HPDE6-E6E7 (cell line): ENCODE data around the gene EFCAB6.
"Not testable (repeated sequence)": the region's sequence is repeated elsewhere in the genome, so short reads cannot be mapped to it uniquely, and the experiment has no call there.

ENCODE experiments used
- DNase-seq: peaks from one replicate; pipeline ENCODE4 v3.0.0; 2011; ENCODE audit warnings: missing footprints; ENCODE audit errors: extremely low spot score

Gene EFCAB6

GRCh38 chr22:43722444-43722843 is 89.7 kb downstream of the EFCAB6 start:
- DNase-seq = no peak

- no peak for DNase-seq
Observed at GRCh38 chr22:43720716-43721115, 91.4 kb downstream of the EFCAB6 start.

- DNase-seq = no peak
Observed at GRCh38 chr22:43714104-43714503, 98.0 kb downstream of the EFCAB6 start.

- no peak for DNase-seq
Observed at GRCh38 chr22:43711681-43712080, 100.4 kb downstream of the EFCAB6 start.

GRCh38 chr22:43707648-43708047 is 104.5 kb downstream of the EFCAB6 start:
- DNase-seq = no peak

GRCh38 chr22:43706571-43707328 is 105.4 kb downstream of the EFCAB6 start:
- no peak for DNase-seq

GRCh38 chr22:43706151-43706550 is 106.0 kb downstream of the EFCAB6 start:
- DNase-seq = no peak

GRCh38 chr22:43704051-43704450 is 108.1 kb downstream of the EFCAB6 start:
- DNase-seq = no peak

GRCh38 chr22:43698403-43698802 is 113.7 kb downstream of the EFCAB6 start:
- no peak for DNase-seq

- DNase-seq = no peak
Observed at GRCh38 chr22:43697894-43698293, 114.2 kb downstream of the EFCAB6 start.

GRCh38 chr22:43693249-43693648 is 118.9 kb downstream of the EFCAB6 start:
- no peak for DNase-seq

- DNase-seq = no peak
Observed at GRCh38 chr22:43689356-43689755, 122.7 kb downstream of the EFCAB6 start.

- no peak for DNase-seq
Observed at GRCh38 chr22:43682851-43683250, 129.3 kb downstream of the EFCAB6 start.

GRCh38 chr22:43681731-43682360 is 130.3 kb downstream of the EFCAB6 start:
- DNase-seq = no peak

GRCh38 chr22:43670513-43670912 is 141.6 kb downstream of the EFCAB6 start:
- no peak for DNase-seq

GRCh38 chr22:43669190-43669589 is 142.9 kb downstream of the EFCAB6 start:
- DNase-seq = no peak

- no peak for DNase-seq
Observed at GRCh38 chr22:43667656-43668055, 144.4 kb downstream of the EFCAB6 start.

- no peak for DNase-seq
Observed at GRCh38 chr22:43666457-43666856, 145.6 kb downstream of the EFCAB6 start.

GRCh38 chr22:43658823-43659222 is 153.3 kb downstream of the EFCAB6 start:
- no peak for DNase-seq

- DNase-seq = not testable (repeated sequence)
Observed at GRCh38 chr22:43656581-43656980, 155.5 kb downstream of the EFCAB6 start.

GRCh38 chr22:43654271-43654670 is 157.8 kb downstream of the EFCAB6 start:
- DNase-seq = no peak

- DNase-seq = no peak
Observed at GRCh38 chr22:43652845-43653244, 159.3 kb downstream of the EFCAB6 start.

- DNase-seq = no peak
Observed at GRCh38 chr22:43643387-43643786, 168.7 kb downstream of the EFCAB6 start.
